Heart left ventricle (tissue), 13 donors: ENCODE data around the gene NCDN.
"Not testable (repeated sequence)": the region's sequence is repeated elsewhere in the genome, so short reads cannot be mapped to it uniquely, and the experiment has no call there.

Experiments used
- POLR2A ChIP-seq, 2 donors: fragments of 450-650 bp; IDR thresholded peaks; one replicate each; pipeline ENCODE4 v1.6.1; 2017; ENCODE audit warnings: antibody characterized with exemption in 2 of 2, mild to moderate bottlenecking in 2 of 2, moderate library complexity in 2 of 2
- TF ChIP-seq, protein P1 (sequence below), 12 donors: fragments of 200-600 bp; sonication (generic) in 4 of 12; IDR thresholded peaks; one replicate each; pipeline versions ENCODE4 v1.5.0 to v1.8.0; 2018 to 2022; ENCODE audit warnings: antibody characterized with exemption in 12 of 12, mild to moderate bottlenecking in 5 of 12
- donor health status: ischemic (EF 13 %, LVEDD 7.1; RV severe dilation, severe dysfunction).
- donor health status: DM: no; HTN: yes; CAD: no.
- donor health status: DM: no; HTN: no; CAD: no.
- donor health status: ischemic (EF 25% LVEDD 6.9; RV normal size, moderate dysfunction).
- donor health status: ischemic (EF 25% LVEDD 5.7; RV mildly dilated, moderate dysfunction).
- donor health status: ischemic (EF 35%, LVEDD 5.7; RV mildly dilated, moderate dysfunction).
- donor health status: nonischemic (EF 11% LVEDD 7.7; RV severe dilation, severe dysfunction).
- donor health status: DM: yes; HTN: yes; CAD: no.
- donor health status: PGD.
- donor health status: ischemic (EF 29% LVEDD 5.4; RV normal size, mild dysfunction).
- donor health status: nonischemic (EF 23%, LVEDD 6.1; RV moderate dilation, normal function).

DNA sequence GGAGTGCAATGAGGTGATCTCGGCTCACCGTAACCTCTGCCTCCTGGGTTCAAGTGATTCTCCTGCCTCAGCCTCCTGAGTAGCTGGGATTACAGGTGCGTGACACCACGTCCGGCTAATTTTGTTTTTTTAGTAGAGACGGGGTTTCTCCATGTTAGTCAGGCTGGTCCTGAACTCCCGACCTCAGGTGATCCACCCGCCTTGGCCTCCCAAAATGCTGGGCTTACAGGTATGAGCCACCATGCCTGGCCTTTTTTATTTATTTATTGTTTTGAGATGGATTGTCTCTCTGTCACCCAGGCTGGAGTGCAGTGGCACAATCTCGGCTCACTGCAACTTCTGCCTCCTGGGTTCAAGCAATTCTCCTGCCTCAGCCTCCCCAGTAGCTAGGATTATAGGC, 24.0 kb downstream of the NCDN start:
- TF ChIP-seq, protein P1, sequence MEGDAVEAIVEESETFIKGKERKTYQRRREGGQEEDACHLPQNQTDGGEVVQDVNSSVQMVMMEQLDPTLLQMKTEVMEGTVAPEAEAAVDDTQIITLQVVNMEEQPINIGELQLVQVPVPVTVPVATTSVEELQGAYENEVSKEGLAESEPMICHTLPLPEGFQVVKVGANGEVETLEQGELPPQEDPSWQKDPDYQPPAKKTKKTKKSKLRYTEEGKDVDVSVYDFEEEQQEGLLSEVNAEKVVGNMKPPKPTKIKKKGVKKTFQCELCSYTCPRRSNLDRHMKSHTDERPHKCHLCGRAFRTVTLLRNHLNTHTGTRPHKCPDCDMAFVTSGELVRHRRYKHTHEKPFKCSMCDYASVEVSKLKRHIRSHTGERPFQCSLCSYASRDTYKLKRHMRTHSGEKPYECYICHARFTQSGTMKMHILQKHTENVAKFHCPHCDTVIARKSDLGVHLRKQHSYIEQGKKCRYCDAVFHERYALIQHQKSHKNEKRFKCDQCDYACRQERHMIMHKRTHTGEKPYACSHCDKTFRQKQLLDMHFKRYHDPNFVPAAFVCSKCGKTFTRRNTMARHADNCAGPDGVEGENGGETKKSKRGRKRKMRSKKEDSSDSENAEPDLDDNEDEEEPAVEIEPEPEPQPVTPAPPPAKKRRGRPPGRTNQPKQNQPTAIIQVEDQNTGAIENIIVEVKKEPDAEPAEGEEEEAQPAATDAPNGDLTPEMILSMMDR (IDR thresholded peaks at IDR 0.05), result not testable (repeated sequence)
- TF ChIP-seq POLR2A (IDR thresholded peaks at IDR 0.05), result not testable (repeated sequence)
